Spleen (tissue), 7 donors: ENCODE results near the gene CACNA2D2.

Experiments used
- POLR2A ChIP-seq, 3 donors: fragments of 450-650 bp; IDR thresholded peaks; one replicate each; pipeline ENCODE4 v1.5.1; 2017; ENCODE audit warnings: antibody characterized with exemption in 3 of 3, mild to moderate bottlenecking in 1 of 3
- TF ChIP-seq, protein P1 (sequence below), 11 experiments: fragments of 200-600 bp in 7 of 11; fragments of 450-650 bp in 4 of 11; sonication (generic) in 4 of 11; IDR thresholded peaks in 8 of 11; conservative IDR thresholded peaks in 3 of 11; 1 replicate in 7 of 11; 2 replicates in 4 of 11; pipeline versions ENCODE4 v1.4.0 to v1.8.0; 2016 to 2021; ENCODE audit warnings: antibody characterized with exemption in 11 of 11, inconsistent platforms in 4 of 11, mild to moderate bottlenecking in 1 of 11
- donor health status: DM: no; HTN: no; CAD: no; lungs with moderate emphysema.
- donor health status: DM: no; HTN: no; CAD: no.
- donor health status: DM: no; HTN: no; CAD: no.

- no peak for TF ChIP-seq POLR2A (IDR thresholded peaks at IDR 0.05)
- TF ChIP-seq, protein P1, sequence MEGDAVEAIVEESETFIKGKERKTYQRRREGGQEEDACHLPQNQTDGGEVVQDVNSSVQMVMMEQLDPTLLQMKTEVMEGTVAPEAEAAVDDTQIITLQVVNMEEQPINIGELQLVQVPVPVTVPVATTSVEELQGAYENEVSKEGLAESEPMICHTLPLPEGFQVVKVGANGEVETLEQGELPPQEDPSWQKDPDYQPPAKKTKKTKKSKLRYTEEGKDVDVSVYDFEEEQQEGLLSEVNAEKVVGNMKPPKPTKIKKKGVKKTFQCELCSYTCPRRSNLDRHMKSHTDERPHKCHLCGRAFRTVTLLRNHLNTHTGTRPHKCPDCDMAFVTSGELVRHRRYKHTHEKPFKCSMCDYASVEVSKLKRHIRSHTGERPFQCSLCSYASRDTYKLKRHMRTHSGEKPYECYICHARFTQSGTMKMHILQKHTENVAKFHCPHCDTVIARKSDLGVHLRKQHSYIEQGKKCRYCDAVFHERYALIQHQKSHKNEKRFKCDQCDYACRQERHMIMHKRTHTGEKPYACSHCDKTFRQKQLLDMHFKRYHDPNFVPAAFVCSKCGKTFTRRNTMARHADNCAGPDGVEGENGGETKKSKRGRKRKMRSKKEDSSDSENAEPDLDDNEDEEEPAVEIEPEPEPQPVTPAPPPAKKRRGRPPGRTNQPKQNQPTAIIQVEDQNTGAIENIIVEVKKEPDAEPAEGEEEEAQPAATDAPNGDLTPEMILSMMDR (IDR thresholded peaks at IDR 0.05 in 8 of 11, conservative IDR thresholded peaks at IDR 0.05 in 3 of 11), result no peak
These were observed 13.0 kb downstream of the CACNA2D2 start for GRCh38 chr3:50490424-50490823.
